Measurements from ENCODE around the gene TFR2. TPM values are rescaled to one million over a fixed set of nuclear protein-coding genes. Genes with fewer than 3 reads are reported as not detected.

Gene TFR2
- total and polyA plus RNA-seq, 9 of the 15 experiments (the other 6 are each of a cell fraction or from before 2014, with no cell fraction given) = 3.8 to 123 (median 51.1) TPM

GRCh38 chr7:100585511-100586265 is 55.7 kb downstream of the TFR2 start, which contains the start of gene LRCH4 (continued):
- TF ChIP-seq ZNF263 (CRISPR knock-in tag; IDR thresholded peaks at IDR 0.05; ENCODE audit: borderline replicate concordance) = no peak
- TF ChIP-seq SIN3A (IDR thresholded peaks at IDR 0.05; ENCODE audit: borderline replicate concordance in 2 of 2, control insufficient read depth in 1 of 2, low read depth in 2 of 2, low read length in 2 of 2) = peak in 1 of 2 experiments; percentile 67; a peak in 2 of 4 replicates
- TF ChIP-seq ZNF311 (CRISPR knock-in tag; IDR thresholded peaks at IDR 0.05) = no peak
- TF ChIP-seq POU5F1 (IDR thresholded peaks at IDR 0.05; ENCODE audit: borderline replicate concordance, low read depth, low read length, partially characterized antibody) = peak; percentile 91
- TF ChIP-seq POLR2A (conservative IDR thresholded peaks at IDR 0.05) = peak; percentile 99
- TF ChIP-seq ZNF324 (CRISPR knock-in tag; IDR thresholded peaks at IDR 0.05) = 0 out of 2 replicates have a peak, but pooled peaks have one; percentile 29
- peak; percentile 91; the same call in 1 of the 2 replicates for TF ChIP-seq CAMTA2 (CRISPR knock-in tag; conservative IDR thresholded peaks at IDR 0.05)
- TF ChIP-seq TARDBP (IDR thresholded peaks at IDR 0.05) = peak; percentile 94
- 0 out of 2 replicates have a peak, but pooled peaks have one; percentile 22 for TF ChIP-seq NR4A1 (CRISPR knock-in tag; IDR thresholded peaks at IDR 0.05)
- TF ChIP-seq NR4A1 (tag; IDR thresholded peaks at IDR 0.05) = peak; percentile 86
- 0 out of 2 replicates have a peak, but pooled peaks have one; percentile 32 for TF ChIP-seq HSF4 (CRISPR knock-in tag; IDR thresholded peaks at IDR 0.05; ENCODE audit: borderline replicate concordance)
- peak; percentile 92 for TF ChIP-seq XRCC5 (IDR thresholded peaks at IDR 0.05; ENCODE audit: low read depth, low read length)
- TF ChIP-seq XRCC4 (IDR thresholded peaks at IDR 0.05; ENCODE audit: extremely low read depth, insufficient read depth, insufficient read length) = no peak
- no peak for TF ChIP-seq ID3 (CRISPR knock-in tag; IDR thresholded peaks at IDR 0.05)
- peak; percentile 88 for TF ChIP-seq ID3 (tag; IDR thresholded peaks at IDR 0.05)
- TF ChIP-seq TAF7 (tag; IDR thresholded peaks at IDR 0.05) = peak; percentile 95
- no peak for TF ChIP-seq CBFA2T2 (conservative IDR thresholded peaks at IDR 0.05)
- peak; percentile 85 for TF ChIP-seq GABPB1 (CRISPR knock-in tag; IDR thresholded peaks at IDR 0.05)
- no peak for TF ChIP-seq ETV5 (CRISPR knock-in tag; IDR thresholded peaks at IDR 0.05; ENCODE audit: low read depth)
- TF ChIP-seq CHCHD3 (CRISPR knock-in tag; IDR thresholded peaks at IDR 0.05) = no peak
- TF ChIP-seq SIN3B (IDR thresholded peaks at IDR 0.05; ENCODE audit: low read depth) = peak; percentile 87
- peak; percentile 92 for TF ChIP-seq CXXC5 (CRISPR knock-in tag; IDR thresholded peaks at IDR 0.05)
- TF ChIP-seq CBFA2T3 (IDR thresholded peaks at IDR 0.05) = peak; percentile 18; the same call in 1 of the 2 replicates
- peak; percentile 71 to 82; a peak in 1 of 4 replicates for TF ChIP-seq MLX (CRISPR knock-in tag; conservative IDR thresholded peaks at IDR 0.05)
- TF ChIP-seq CHAMP1 (IDR thresholded peaks at IDR 0.05) = no peak
- no peak for TF ChIP-seq MED1 (CRISPR knock-in tag; IDR thresholded peaks at IDR 0.05; ENCODE audit: borderline replicate concordance)

Data from K562 (cell line).